Tibial artery (tissue), 4 donors: Measurements from ENCODE around the gene ACAP3.

Experiments used
- DNase-seq, 2 donors: peaks; one replicate each; pipeline ENCODE4 v3.0.0-alpha.2; 2019
- H3K27ac ChIP-seq, 2 donors: fragments of 200-600 bp; sonication (generic) in 1 of 2; 1 replicate in 1 of 2; 2 replicates in 1 of 2; pipeline ENCODE4 v1.5.1; 2018 to 2019; ENCODE audit warnings: mild to moderate bottlenecking in 1 of 2
- H3K27me3 ChIP-seq, 2 donors: fragments of 200-600 bp; sonication (generic) in 1 of 2; one replicate each; pipeline versions ENCODE4 v1.5.1 to v1.6.0; 2016 to 2019
- H3K36me3 ChIP-seq, 3 donors: fragments of 200-600 bp; sonication (generic) in 2 of 3; one replicate each; pipeline ENCODE4 v1.5.1; 2016 to 2019; ENCODE audit warnings: mild to moderate bottlenecking in 2 of 3
- H3K4me1 ChIP-seq, 4 donors: fragments of 200-600 bp; sonication (generic) in 2 of 4; 1 replicate in 3 of 4; 2 replicates in 1 of 4; pipeline ENCODE4 v1.5.1; 2016 to 2019
- H3K4me3 ChIP-seq, 2 donors: fragments of 200-600 bp; sonication (generic) in 1 of 2; 1 replicate in 1 of 2; 2 replicates in 1 of 2; pipeline ENCODE4 v1.5.1; 2018 to 2019; ENCODE audit warnings: mild to moderate bottlenecking in 2 of 2
- H3K9me3 ChIP-seq, 3 donors: fragments of 200-600 bp; sonication (generic) in 1 of 3; one replicate each; pipeline ENCODE4 v1.5.1; 2016 to 2019
- intact Hi-C: fragments of 100-400 bp; cut with DNase I; formaldehyde crosslinking; loops from one replicate; pipeline ENCODE4 v1.15.0; 2023; ENCODE audit warnings: low total_unique reads
- TF ChIP-seq, protein P1 (sequence below), 2 experiments: fragments of 200-600 bp in 1 of 2; fragments of 450-650 bp in 1 of 2; IDR thresholded peaks; one replicate each; pipeline ENCODE4 v1.5.1; 2017 to 2019; ENCODE audit warnings: antibody characterized with exemption in 2 of 2, mild to moderate bottlenecking in 1 of 2, moderate library complexity in 1 of 2

ACAP3 gene

DNA sequence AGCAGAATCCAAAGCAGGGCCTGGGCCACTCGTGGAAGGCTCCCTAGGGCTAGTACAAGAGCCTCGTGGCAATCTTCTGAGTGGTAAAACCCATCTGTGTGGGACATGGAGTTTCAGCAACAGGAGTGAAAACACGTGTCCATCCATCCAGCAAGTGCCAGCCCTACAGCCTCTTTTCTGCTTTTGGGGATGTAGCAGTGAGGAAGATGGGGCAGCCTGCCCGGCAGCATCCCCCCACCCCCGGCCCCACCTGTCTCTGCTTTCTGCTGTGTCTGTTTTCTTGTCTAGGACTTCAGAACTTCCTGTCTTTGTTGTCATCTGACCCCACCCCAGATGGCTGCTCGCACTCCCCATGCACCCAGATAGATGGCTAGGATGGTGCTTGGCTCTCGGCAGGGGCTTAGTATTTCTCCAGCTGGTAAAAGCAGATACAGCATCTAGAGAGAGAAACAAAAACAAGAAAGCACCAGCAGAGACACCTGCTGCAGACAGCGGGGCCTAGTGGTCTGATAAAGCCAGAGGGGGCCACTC, 18.4 kb upstream of the ACAP3 start:
- H3K9me3 ChIP-seq, result no peaks in the 10 kb centered on the region
- intact Hi-C loops, result no loop called here
- H3K4me1 ChIP-seq, result peaks cover 0 to 56% (median 39%) of the 10 kb centered on the region in 4 donors
- TF ChIP-seq, protein P1, sequence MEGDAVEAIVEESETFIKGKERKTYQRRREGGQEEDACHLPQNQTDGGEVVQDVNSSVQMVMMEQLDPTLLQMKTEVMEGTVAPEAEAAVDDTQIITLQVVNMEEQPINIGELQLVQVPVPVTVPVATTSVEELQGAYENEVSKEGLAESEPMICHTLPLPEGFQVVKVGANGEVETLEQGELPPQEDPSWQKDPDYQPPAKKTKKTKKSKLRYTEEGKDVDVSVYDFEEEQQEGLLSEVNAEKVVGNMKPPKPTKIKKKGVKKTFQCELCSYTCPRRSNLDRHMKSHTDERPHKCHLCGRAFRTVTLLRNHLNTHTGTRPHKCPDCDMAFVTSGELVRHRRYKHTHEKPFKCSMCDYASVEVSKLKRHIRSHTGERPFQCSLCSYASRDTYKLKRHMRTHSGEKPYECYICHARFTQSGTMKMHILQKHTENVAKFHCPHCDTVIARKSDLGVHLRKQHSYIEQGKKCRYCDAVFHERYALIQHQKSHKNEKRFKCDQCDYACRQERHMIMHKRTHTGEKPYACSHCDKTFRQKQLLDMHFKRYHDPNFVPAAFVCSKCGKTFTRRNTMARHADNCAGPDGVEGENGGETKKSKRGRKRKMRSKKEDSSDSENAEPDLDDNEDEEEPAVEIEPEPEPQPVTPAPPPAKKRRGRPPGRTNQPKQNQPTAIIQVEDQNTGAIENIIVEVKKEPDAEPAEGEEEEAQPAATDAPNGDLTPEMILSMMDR (IDR thresholded peaks at IDR 0.05), result no peak
- no peak for DNase-seq
- no peaks in the 10 kb centered on the region for H3K27me3 ChIP-seq
- peaks cover 13 to 35% (median 20%) of the 10 kb centered on the region in 3 donors for H3K36me3 ChIP-seq
- no peak overlapping the region for H3K27ac ChIP-seq
- peak overlapping the region in 1 of 2 donors; percentile 90 for H3K4me3 ChIP-seq

- H3K36me3 ChIP-seq, result peaks cover 13 to 42% (median 22%) of the 10 kb centered on the region in 3 donors
- H3K27me3 ChIP-seq, result no peaks in the 10 kb centered on the region
- intact Hi-C loops, result no loop called here
- TF ChIP-seq, protein P1 (IDR thresholded peaks at IDR 0.05), result no peak
- peak overlapping the region; percentile 90 to 99 for H3K4me3 ChIP-seq
- H3K9me3 ChIP-seq, result no peaks in the 10 kb centered on the region
- no peak for DNase-seq
- H3K4me1 ChIP-seq, result peaks cover 0 to 57% (median 46%) of the 10 kb centered on the region in 4 donors
- H3K27ac ChIP-seq, result peak overlapping the region; percentile 82 to 94
Observed at GRCh38 chr1:1325288-1326074, 17.8 kb upstream of the ACAP3 start.

DNA sequence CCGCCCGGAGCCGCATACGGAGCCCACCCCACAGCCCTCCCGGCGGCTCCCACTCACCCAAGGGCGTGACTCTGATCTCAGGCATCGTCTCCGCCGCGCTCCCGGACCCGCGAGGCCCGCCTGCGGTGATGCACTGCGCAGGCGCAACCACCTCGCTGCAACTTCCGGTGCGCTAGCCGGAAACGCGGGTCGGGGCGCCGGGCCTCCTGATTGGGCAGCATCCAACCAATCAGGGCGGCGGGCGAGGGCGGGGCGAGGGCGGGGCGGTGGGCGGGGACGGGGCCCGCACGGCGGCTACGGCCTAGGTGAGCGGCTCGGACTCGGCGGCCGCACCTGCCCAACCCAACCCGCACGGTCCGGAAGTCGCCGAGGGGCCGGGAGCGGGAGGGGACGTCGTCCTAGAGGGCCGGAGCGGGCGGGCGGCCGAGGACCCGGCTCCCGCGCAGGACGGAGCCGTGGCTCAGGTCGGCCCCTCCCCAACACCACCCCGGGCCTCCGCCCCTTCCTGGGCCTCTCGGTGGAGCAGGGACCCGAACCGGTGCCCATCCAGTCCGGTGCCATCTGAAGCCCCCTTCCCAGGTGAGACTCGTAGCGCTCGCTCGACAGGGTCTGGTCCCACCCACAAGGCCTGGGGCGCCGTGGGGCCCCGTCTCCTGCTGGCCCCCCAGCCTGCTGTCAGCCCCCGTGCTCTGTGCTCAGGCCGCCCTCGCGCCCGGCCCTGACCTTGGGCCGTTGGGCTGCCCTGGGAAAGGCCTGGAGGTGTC, 17.0 kb upstream of the ACAP3 start, which contains the start of the genes CPTP and INTS11:
Gene CPTP (plus strand): TSS at position 279 of the 764 bp plus-strand sequence. CDS start 2,109 bp downstream, outside the sequence.
Gene INTS11 (minus strand): TSS at position 137 of the 764 bp plus-strand sequence. CDS start 52 bp downstream, at position 85.
- H3K36me3 ChIP-seq, result peaks cover 13 to 49% (median 30%) of the 10 kb centered on the region in 3 donors
- TF ChIP-seq, protein P1 (IDR thresholded peaks at IDR 0.05), result no peak
- H3K4me1 ChIP-seq, result peaks cover 0 to 59% (median 46%) of the 10 kb centered on the region in 4 donors
- no peaks in the 10 kb centered on the region for H3K9me3 ChIP-seq
- no peaks in the 10 kb centered on the region for H3K27me3 ChIP-seq
- H3K27ac ChIP-seq, result peak within 1 kb of the TSS; percentile 82 to 94
- peak; percentile 87 to 97 for DNase-seq
- intact Hi-C loops, result no loop called here
- peak within 1 kb of the TSS; percentile 90 to 99 for H3K4me3 ChIP-seq

DNA sequence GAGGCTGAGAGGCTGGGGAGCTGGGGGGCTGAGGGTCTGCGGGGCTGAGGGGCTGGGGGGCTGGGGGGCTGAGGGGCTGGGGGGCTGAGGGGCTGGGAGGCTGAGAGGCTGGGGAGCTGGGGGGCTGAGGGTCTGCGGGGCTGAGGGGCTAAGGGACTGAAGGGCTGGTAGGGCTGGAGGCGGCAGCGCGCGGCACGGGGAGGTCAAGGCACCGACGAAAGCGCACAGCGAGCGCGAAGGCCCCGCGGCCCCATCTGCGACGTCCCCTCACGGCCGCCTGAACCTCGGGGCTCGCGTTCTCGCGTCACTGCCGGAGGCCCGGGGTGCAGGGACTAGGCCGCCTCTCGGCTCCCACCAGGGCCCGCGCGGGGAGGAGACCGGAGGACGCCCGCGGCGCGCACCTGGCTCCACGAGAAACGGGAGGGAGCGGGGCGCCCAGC, 16.4 kb upstream of the ACAP3 start:
- peak overlapping the region; percentile 90 to 99 for H3K4me3 ChIP-seq
- H3K36me3 ChIP-seq, result peaks cover 19 to 56% (median 36%) of the 10 kb centered on the region in 3 donors
- no peak for DNase-seq
- H3K27ac ChIP-seq, result peak overlapping the region; percentile 82 to 94
- no peaks in the 10 kb centered on the region for H3K9me3 ChIP-seq
- H3K4me1 ChIP-seq, result peaks cover 0 to 59% (median 49%) of the 10 kb centered on the region in 4 donors
- intact Hi-C loops, result no loop called here
- H3K27me3 ChIP-seq, result no peaks in the 10 kb centered on the region
- TF ChIP-seq, protein P1 (IDR thresholded peaks at IDR 0.05), result no peak

DNA sequence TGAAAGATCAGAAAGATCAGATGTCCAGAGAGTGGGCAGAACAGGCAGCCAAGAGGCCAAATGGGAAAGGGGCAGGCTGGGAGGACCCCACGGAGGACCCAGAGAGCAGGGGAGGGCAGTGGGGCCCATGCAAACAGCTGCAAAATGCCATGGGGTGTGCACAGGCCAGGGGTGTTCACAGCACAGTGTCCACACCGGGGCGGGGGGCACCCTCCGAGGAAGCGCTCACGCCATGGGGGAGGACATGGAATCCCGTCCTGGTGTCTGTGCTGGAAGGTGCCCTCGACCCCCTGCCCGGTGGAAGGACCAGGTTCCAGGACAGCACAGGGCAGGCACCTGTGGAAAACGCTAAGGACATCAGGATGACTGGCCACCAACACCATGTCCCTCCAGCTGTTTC, 15.2 kb upstream of the ACAP3 start:
- Histone ChIP-seq H3K4me1 (peaks cover 0 to 68% (median 58%) of the 10 kb centered on the region in 4 donors), H3K4me3 (no peak overlapping the region)

More for the DNA sequence above, 15.2 kb upstream of the ACAP3 start:
- intact Hi-C loops, result no loop called here
- Histone ChIP-seq H3K36me3 (peaks cover 19 to 51% (median 38%) of the 10 kb centered on the region in 3 donors), H3K9me3 (no peaks in the 10 kb centered on the region), H3K27me3 (no peaks in the 10 kb centered on the region), H3K27ac (no peak overlapping the region)
- no peak for DNase-seq
- TF ChIP-seq, protein P1 (IDR thresholded peaks at IDR 0.05), result no peak
